GM12878 (cell line): Measurements from ENCODE around the gene FBXO17. TPM values are rescaled to one million over a fixed set of nuclear protein-coding genes. Genes with fewer than 3 reads are reported as not detected.

ENCODE experiments used
- ATF7 ChIP-seq: fragments of 450-650 bp; IDR thresholded peaks from 2 replicates; pipeline ENCODE4 v1.6.1; 2016; ENCODE audit warnings: low read depth, mild to moderate bottlenecking
- CEBPB ChIP-seq, 2 experiments: fragments of 150-350 bp in 1 of 2; IDR thresholded peaks; 2 replicates each; pipeline ENCODE4 v1.6.1; 2012 to 2014; ENCODE audit warnings: low read depth in 2 of 2, low read length in 2 of 2, borderline replicate concordance in 1 of 2, inconsistent platforms in 1 of 2
- EP300 ChIP-seq, 2 experiments: fragments of 150-350 bp in 1 of 2; IDR thresholded peaks; 2 replicates each; pipeline ENCODE4 v1.6.1; 2011 to 2012; ENCODE audit warnings: low read depth in 2 of 2, low read length in 2 of 2, borderline replicate concordance in 1 of 2, improper control_type of control experiment in 1 of 2, inconsistent platforms in 1 of 2; ENCODE audit not compliant: control insufficient read depth in 1 of 2
- HSF1 ChIP-seq: fragments of 150-350 bp; IDR thresholded peaks from 2 replicates; pipeline ENCODE4 v1.6.1; 2014; ENCODE audit warnings: mild to moderate bottlenecking, low read depth, low read length
- IRF5 ChIP-seq: fragments of 450-650 bp; IDR thresholded peaks from 2 replicates; pipeline ENCODE4 v1.6.1; 2017; ENCODE audit warnings: borderline replicate concordance
- MEF2A ChIP-seq: IDR thresholded peaks from 2 replicates; pipeline ENCODE4 v1.6.1; 2011; ENCODE audit warnings: low read depth, mild to moderate bottlenecking, low read length, moderate library complexity; ENCODE audit not compliant: insufficient read depth
- MTA2 ChIP-seq: fragments of 450-650 bp; IDR thresholded peaks from 2 replicates; pipeline ENCODE4 v1.6.1; 2016; ENCODE audit warnings: low read depth, mild to moderate bottlenecking, moderate library complexity
- NFYB ChIP-seq: IDR thresholded peaks from 2 replicates; pipeline ENCODE4 v1.6.1; 2011; ENCODE audit warnings: low read depth, mild to moderate bottlenecking, low read length, improper control_type of control experiment, moderate library complexity; ENCODE audit not compliant: insufficient read depth
- NR2F1 ChIP-seq: fragments of 450-650 bp; conservative IDR thresholded peaks from 2 replicates; pipeline ENCODE4 v1.6.1; 2017; ENCODE audit warnings: mild to moderate bottlenecking
- RUNX3 ChIP-seq: IDR thresholded peaks from 2 replicates; pipeline ENCODE4 v1.6.1; 2012; ENCODE audit warnings: low read length, inconsistent platforms
- SMAD1 ChIP-seq: fragments of 450-650 bp; IDR thresholded peaks from 2 replicates; pipeline ENCODE4 v1.6.1; 2018; ENCODE audit warnings: mild to moderate bottlenecking, low read depth; ENCODE audit not compliant: partially characterized antibody
- SMC3 ChIP-seq: IDR thresholded peaks from 2 replicates; pipeline ENCODE4 v1.6.1; 2011; ENCODE audit warnings: low read length, improper control_type of control experiment, borderline replicate concordance
- SRF ChIP-seq, 2 experiments: IDR thresholded peaks; 2 replicates each; pipeline ENCODE4 v1.6.1; 2011; ENCODE audit warnings: low read depth in 2 of 2, low read length in 2 of 2, mild to moderate bottlenecking in 1 of 2, moderate library complexity in 1 of 2
- SUZ12 ChIP-seq: fragments of 200-600 bp; sonication (generic); IDR thresholded peaks from one replicate; pipeline ENCODE4 v1.6.1; 2018; ENCODE audit warnings: antibody characterized with exemption, mild to moderate bottlenecking; ENCODE audit not compliant: unreplicated experiment
- polyA plus RNA-seq, 11 experiments: library from polyadenylated mRNA; depleted of rRNA in 4 of 11; unstranded in 6 of 11; stranded (reverse) in 5 of 11; fragments of >200 nt; fragmentation: Nextera tagmentation in 4 of 11; fragmentation: Illumina TruSeq in 1 of 11; extraction: Ambion mirVana in 4 of 11; extraction: Trizol in 1 of 11; gene quantifications; 1 replicate in 1 of 11; 2 replicates in 10 of 11; pipeline versions ENCODE4 v1.2.1 to v1.2.3, GENCODE V29; 2011 to 2016; ENCODE audit warnings: inconsistent platforms in 2 of 11, missing spikeins in 2 of 11, low read depth in 1 of 11
- total RNA-seq, 4 experiments: library from RNA; depleted of rRNA in 3 of 4; stranded (reverse); fragments of >200 nt in 3 of 4; fragmentation: Illumina TruSeq in 1 of 4; extraction: Trizol in 1 of 4; gene quantifications; 2 replicates each; pipeline versions ENCODE4 v1.2.1 to v1.2.3, GENCODE V29; 2013 to 2021
- TF ChIP-seq, protein P1 (sequence below): fragments of 450-650 bp; IDR thresholded peaks from 2 replicates; pipeline ENCODE4 v1.6.1; 2016; ENCODE audit warnings: mild to moderate bottlenecking, moderate library complexity, borderline replicate concordance
- TF ChIP-seq, protein P2 (sequence below): fragments of 450-650 bp; IDR thresholded peaks from 2 replicates; pipeline ENCODE4 v1.6.1; 2017; ENCODE audit warnings: mild to moderate bottlenecking, moderate library complexity

Gene FBXO17
- total and polyA plus RNA-seq, 10 of the 15 experiments (the other 5 are each of a cell fraction or from before 2014, with no cell fraction given): 2.2 to 11.1 (median 5.3) TPM

DNA sequence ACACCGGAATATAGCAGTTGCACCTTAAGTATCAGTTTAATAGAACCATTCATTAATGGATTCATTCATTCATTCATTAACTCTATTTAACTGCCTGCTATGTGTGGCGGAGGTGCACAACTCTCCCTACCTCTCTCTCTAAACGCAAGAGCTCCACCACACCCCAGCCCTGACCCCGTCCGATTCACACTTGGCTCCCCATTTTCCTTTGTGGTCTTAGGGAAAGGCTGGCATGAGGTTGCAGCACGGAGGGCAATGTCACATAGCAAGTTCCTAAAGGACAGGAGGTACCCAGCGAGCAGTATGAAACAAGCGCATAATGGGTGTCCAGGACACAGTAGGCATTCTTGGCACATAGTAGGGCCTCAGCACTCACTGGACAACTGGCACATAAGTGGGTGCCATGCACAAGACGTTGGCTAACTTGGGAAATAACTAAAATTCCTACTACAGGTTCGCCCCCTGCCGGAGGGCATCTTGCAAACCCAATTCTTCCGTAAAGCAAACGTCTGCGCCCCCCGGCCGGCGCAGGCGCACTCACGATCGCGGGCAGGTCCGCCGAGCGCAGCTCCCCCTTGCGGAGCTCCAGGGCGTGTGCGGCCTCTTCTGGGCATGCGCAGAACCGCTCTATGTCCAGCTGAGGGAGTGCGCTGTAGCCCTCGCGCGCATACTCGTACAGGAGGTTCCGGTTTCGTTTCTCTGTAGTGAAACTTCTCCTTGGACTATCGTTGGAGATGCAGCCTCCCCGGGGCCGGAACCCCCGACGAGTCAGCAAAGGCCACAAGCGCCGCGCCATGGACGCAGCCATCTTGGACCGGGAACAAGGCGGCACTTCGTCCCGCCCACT is 45.4 kb downstream of the FBXO17 start, which contains the start of gene SARS2 (continued):
- TF ChIP-seq RUNX3 (peak; percentile 31; the same call in 1 of the 2 replicates), CEBPB (IDR thresholded peaks at IDR 0.05; ENCODE audit: borderline replicate concordance in 1 of 2, low read depth in 2 of 2, low read length in 2 of 2) (0 out of 4 replicates have a peak, but pooled peaks of 1 of the 2 experiments have one; percentile 13), MTA2 (peak; percentile 62; the same call in 1 of the 2 replicates), ATF7 (no peak), NR2F1 (no peak), MEF2A (0 out of 2 replicates have a peak, but pooled peaks have one; percentile 12), IRF5 (no peak), HSF1 (no peak; the same call in 1 of the 2 replicates), SRF (IDR thresholded peaks at IDR 0.05; ENCODE audit: low read depth in 2 of 2, low read length in 2 of 2) (0 out of 4 replicates have a peak, but pooled peaks of 1 of the 2 experiments have one; percentile 22), EP300 (IDR thresholded peaks at IDR 0.05; ENCODE audit: borderline replicate concordance in 1 of 2, control insufficient read depth in 1 of 2, low read depth in 2 of 2, low read length in 2 of 2) (peak in 1 of 2 experiments; percentile 27; a peak in 1 of 4 replicates), SUZ12 (no peak), NFYB (no peak), SMC3 (peak; percentile 71), SMAD1 (no peak)
- TF ChIP-seq, protein P1, sequence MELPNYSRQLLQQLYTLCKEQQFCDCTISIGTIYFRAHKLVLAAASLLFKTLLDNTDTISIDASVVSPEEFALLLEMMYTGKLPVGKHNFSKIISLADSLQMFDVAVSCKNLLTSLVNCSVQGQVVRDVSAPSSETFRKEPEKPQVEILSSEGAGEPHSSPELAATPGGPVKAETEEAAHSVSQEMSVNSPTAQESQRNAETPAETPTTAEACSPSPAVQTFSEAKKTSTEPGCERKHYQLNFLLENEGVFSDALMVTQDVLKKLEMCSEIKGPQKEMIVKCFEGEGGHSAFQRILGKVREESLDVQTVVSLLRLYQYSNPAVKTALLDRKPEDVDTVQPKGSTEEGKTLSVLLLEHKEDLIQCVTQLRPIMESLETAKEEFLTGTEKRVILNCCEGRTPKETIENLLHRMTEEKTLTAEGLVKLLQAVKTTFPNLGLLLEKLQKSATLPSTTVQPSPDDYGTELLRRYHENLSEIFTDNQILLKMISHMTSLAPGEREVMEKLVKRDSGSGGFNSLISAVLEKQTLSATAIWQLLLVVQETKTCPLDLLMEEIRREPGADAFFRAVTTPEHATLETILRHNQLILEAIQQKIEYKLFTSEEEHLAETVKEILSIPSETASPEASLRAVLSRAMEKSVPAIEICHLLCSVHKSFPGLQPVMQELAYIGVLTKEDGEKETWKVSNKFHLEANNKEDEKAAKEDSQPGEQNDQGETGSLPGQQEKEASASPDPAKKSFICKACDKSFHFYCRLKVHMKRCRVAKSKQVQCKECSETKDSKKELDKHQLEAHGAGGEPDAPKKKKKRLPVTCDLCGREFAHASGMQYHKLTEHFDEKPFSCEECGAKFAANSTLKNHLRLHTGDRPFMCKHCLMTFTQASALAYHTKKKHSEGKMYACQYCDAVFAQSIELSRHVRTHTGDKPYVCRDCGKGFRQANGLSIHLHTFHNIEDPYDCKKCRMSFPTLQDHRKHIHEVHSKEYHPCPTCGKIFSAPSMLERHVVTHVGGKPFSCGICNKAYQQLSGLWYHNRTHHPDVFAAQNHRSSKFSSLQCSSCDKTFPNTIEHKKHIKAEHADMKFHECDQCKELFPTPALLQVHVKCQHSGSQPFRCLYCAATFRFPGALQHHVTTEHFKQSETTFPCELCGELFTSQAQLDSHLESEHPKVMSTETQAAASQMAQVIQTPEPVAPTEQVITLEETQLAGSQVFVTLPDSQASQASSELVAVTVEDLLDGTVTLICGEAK: no peak
- TF ChIP-seq, protein P2, sequence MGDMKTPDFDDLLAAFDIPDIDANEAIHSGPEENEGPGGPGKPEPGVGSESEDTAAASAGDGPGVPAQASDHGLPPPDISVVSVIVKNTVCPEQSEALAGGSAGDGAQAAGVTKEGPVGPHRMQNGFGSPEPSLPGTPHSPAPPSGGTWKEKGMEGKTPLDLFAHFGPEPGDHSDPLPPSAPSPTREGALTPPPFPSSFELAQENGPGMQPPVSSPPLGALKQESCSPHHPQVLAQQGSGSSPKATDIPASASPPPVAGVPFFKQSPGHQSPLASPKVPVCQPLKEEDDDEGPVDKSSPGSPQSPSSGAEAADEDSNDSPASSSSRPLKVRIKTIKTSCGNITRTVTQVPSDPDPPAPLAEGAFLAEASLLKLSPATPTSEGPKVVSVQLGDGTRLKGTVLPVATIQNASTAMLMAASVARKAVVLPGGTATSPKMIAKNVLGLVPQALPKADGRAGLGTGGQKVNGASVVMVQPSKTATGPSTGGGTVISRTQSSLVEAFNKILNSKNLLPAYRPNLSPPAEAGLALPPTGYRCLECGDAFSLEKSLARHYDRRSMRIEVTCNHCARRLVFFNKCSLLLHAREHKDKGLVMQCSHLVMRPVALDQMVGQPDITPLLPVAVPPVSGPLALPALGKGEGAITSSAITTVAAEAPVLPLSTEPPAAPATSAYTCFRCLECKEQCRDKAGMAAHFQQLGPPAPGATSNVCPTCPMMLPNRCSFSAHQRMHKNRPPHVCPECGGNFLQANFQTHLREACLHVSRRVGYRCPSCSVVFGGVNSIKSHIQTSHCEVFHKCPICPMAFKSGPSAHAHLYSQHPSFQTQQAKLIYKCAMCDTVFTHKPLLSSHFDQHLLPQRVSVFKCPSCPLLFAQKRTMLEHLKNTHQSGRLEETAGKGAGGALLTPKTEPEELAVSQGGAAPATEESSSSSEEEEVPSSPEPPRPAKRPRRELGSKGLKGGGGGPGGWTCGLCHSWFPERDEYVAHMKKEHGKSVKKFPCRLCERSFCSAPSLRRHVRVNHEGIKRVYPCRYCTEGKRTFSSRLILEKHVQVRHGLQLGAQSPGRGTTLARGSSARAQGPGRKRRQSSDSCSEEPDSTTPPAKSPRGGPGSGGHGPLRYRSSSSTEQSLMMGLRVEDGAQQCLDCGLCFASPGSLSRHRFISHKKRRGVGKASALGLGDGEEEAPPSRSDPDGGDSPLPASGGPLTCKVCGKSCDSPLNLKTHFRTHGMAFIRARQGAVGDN: 0 out of 2 replicates have a peak, but pooled peaks have one; percentile 28
